ENCODE results near the gene COL28A1.

The COL28A1 gene

GRCh38 chr7:7519056-7519455, 16.6 kb downstream of the COL28A1 start:
- H3K4me2 ChIP-seq (ENCODE audit: low read length): no peak overlapping the region
- no peak overlapping the region for H2AFZ ChIP-seq (ENCODE audit: low read length)
- TF ChIP-seq, protein P1, sequence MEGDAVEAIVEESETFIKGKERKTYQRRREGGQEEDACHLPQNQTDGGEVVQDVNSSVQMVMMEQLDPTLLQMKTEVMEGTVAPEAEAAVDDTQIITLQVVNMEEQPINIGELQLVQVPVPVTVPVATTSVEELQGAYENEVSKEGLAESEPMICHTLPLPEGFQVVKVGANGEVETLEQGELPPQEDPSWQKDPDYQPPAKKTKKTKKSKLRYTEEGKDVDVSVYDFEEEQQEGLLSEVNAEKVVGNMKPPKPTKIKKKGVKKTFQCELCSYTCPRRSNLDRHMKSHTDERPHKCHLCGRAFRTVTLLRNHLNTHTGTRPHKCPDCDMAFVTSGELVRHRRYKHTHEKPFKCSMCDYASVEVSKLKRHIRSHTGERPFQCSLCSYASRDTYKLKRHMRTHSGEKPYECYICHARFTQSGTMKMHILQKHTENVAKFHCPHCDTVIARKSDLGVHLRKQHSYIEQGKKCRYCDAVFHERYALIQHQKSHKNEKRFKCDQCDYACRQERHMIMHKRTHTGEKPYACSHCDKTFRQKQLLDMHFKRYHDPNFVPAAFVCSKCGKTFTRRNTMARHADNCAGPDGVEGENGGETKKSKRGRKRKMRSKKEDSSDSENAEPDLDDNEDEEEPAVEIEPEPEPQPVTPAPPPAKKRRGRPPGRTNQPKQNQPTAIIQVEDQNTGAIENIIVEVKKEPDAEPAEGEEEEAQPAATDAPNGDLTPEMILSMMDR (IDR thresholded peaks at IDR 0.05; ENCODE audit: low read length): no peak
- TF ChIP-seq EZH2 (IDR thresholded peaks at IDR 0.05; ENCODE audit: borderline replicate concordance, low read length): no peak
- no peaks in the 10 kb centered on the region for H3K27me3 ChIP-seq (ENCODE audit: insufficient read depth, low read length)
- no peak overlapping the region for H3K4me3 ChIP-seq (ENCODE audit: low read depth, low read length, poor library complexity, severe bottlenecking)
- H3K36me3 ChIP-seq (ENCODE audit: insufficient read depth, low read length): no peaks in the 10 kb centered on the region
- H3K27ac ChIP-seq (ENCODE audit: low read depth, low read length, poor library complexity, severe bottlenecking): no peak overlapping the region
- no peaks in the 10 kb centered on the region for H3K9me3 ChIP-seq (ENCODE audit: low read length)
- H3K9me2 ChIP-seq (ENCODE audit: low read depth, low read length): no peaks in the 10 kb centered on the region
- H3K79me2 ChIP-seq (ENCODE audit: insufficient read depth, low read length): no peaks in the 10 kb centered on the region
- no peaks in the 10 kb centered on the region for H3F3A ChIP-seq (ENCODE audit: insufficient read depth, low read length)
- no peaks in the 10 kb centered on the region for H4K20me1 ChIP-seq (ENCODE audit: insufficient read depth, low read length)
- no peak overlapping the region for H3K9ac ChIP-seq (ENCODE audit: low read length)
- H3K4me1 ChIP-seq (ENCODE audit: insufficient read depth, low read length, severe bottlenecking): no peaks in the 10 kb centered on the region

- Histone ChIP-seq H3K36me3 (ENCODE audit: insufficient read depth, low read length) (no peaks in the 10 kb centered on the region), H3K9me2 (ENCODE audit: low read depth, low read length) (no peaks in the 10 kb centered on the region), H3F3A (ENCODE audit: insufficient read depth, low read length) (no peaks in the 10 kb centered on the region), H2AFZ (ENCODE audit: low read length) (no peak overlapping the region), H3K4me1 (ENCODE audit: insufficient read depth, low read length, severe bottlenecking) (no peaks in the 10 kb centered on the region), H3K9ac (ENCODE audit: low read length) (no peak overlapping the region), H3K4me3 (ENCODE audit: low read depth, low read length, poor library complexity, severe bottlenecking) (no peak overlapping the region), H3K79me2 (ENCODE audit: insufficient read depth, low read length) (no peaks in the 10 kb centered on the region), H3K9me3 (ENCODE audit: low read length) (no peaks in the 10 kb centered on the region), H3K4me2 (ENCODE audit: low read length) (no peak overlapping the region), H4K20me1 (ENCODE audit: insufficient read depth, low read length) (no peaks in the 10 kb centered on the region), H3K27me3 (ENCODE audit: insufficient read depth, low read length) (no peaks in the 10 kb centered on the region), H3K27ac (ENCODE audit: low read depth, low read length, poor library complexity, severe bottlenecking) (no peak overlapping the region)
- TF ChIP-seq, protein P1 (IDR thresholded peaks at IDR 0.05; ENCODE audit: low read length): no peak
Measured at GRCh38 chr7:7517754-7518153, 17.9 kb downstream of the COL28A1 start.

- Histone ChIP-seq H3K27me3 (ENCODE audit: insufficient read depth, low read length) (no peaks in the 10 kb centered on the region), H3K9ac (ENCODE audit: low read length) (no peak overlapping the region), H3K4me3 (ENCODE audit: low read depth, low read length, poor library complexity, severe bottlenecking) (no peak overlapping the region), H3K4me1 (ENCODE audit: insufficient read depth, low read length, severe bottlenecking) (no peaks in the 10 kb centered on the region), H2AFZ (ENCODE audit: low read length) (no peak overlapping the region), H3F3A (ENCODE audit: insufficient read depth, low read length) (no peaks in the 10 kb centered on the region), H3K79me2 (ENCODE audit: insufficient read depth, low read length) (no peaks in the 10 kb centered on the region), H3K9me2 (ENCODE audit: low read depth, low read length) (no peaks in the 10 kb centered on the region), H3K36me3 (ENCODE audit: insufficient read depth, low read length) (no peaks in the 10 kb centered on the region), H3K4me2 (ENCODE audit: low read length) (no peak overlapping the region), H3K27ac (ENCODE audit: low read depth, low read length, poor library complexity, severe bottlenecking) (no peak overlapping the region), H4K20me1 (ENCODE audit: insufficient read depth, low read length) (no peaks in the 10 kb centered on the region), H3K9me3 (ENCODE audit: low read length) (no peaks in the 10 kb centered on the region)
- TF ChIP-seq, protein P1 (IDR thresholded peaks at IDR 0.05; ENCODE audit: low read length): no peak
- no peak for TF ChIP-seq EZH2 (IDR thresholded peaks at IDR 0.05; ENCODE audit: borderline replicate concordance, low read length)
Measured at GRCh38 chr7:7516662-7517061, 19.0 kb downstream of the COL28A1 start.

All from OCI-LY1 (cell line).